Anterior cingulate cortex (tissue), 58 donors: Measurements from ENCODE around the gene NME1.
"Not testable (repeated sequence)": the region's sequence is repeated elsewhere in the genome, so short reads cannot be mapped to it uniquely, and the experiment has no call there.

Experiments
- DNase-seq, 58 donors: peaks; one replicate each; lab custom pipeline; 2025; lab: John Stamatoyannopoulos, UW

Gene NME1

GRCh38 chr17:51142597-51142996, 10.8 kb upstream of the NME1 start:
- no peak for DNase-seq

- no peak for DNase-seq
Measured at GRCh38 chr17:51144266-51145022, 8.9 kb upstream of the NME1 start.

GRCh38 chr17:51147650-51148049, 5.7 kb upstream of the NME1 start:
- no peak for DNase-seq

- no peak for DNase-seq
Measured at GRCh38 chr17:51149163-51149562, 4.2 kb upstream of the NME1 start.

- no peak for DNase-seq
Measured at GRCh38 chr17:51150932-51151331, 2.4 kb upstream of the NME1 start.

GRCh38 chr17:51152766-51153209, 571 bp upstream of the NME1 start:
- DNase-seq, result peak in 2 of 58 donors; percentile 17 to 48

- peak in 1 of 58 donors; percentile 26 for DNase-seq
Measured at GRCh38 chr17:51154176-51154575, 817 bp downstream of the NME1 start.

GRCh38 chr17:51155416-51155815, 2.1 kb downstream of the NME1 start:
- DNase-seq, result no peak

GRCh38 chr17:51159604-51160003, 6.2 kb downstream of the NME1 start:
- DNase-seq, result no peak

- no peak for DNase-seq
Measured at GRCh38 chr17:51161541-51161940, 8.2 kb downstream of the NME1 start.

- DNase-seq, result peak in 2 of 58 donors; percentile 2 to 13
Measured at GRCh38 chr17:51164911-51165679, 11.7 kb downstream of the NME1 start.

- peak in 2 of 58 donors; percentile 35 to 67 for DNase-seq
Measured at GRCh38 chr17:51165680-51166197, 12.4 kb downstream of the NME1 start.

GRCh38 chr17:51166198-51166986, 13.0 kb downstream of the NME1 start, which contains the start of gene NME2:
Gene NME2, plus strand, starts transcription at chr17:51166411. Its CDS starts 420 bp downstream, at chr17:51166831.
- DNase-seq, result peak in 57 of 58 donors; percentile 8 to 84 (median 68)

GRCh38 chr17:51166987-51167931, 13.9 kb downstream of the NME1 start:
- DNase-seq, result peak in 27 of 58 donors; percentile 10 to 65 (median 42)

- DNase-seq, result no peak
Measured at GRCh38 chr17:51169340-51169739, 16.0 kb downstream of the NME1 start.

GRCh38 chr17:51170736-51171135, 17.4 kb downstream of the NME1 start:
- DNase-seq, result no peak

GRCh38 chr17:51172030-51172429, 18.7 kb downstream of the NME1 start:
- DNase-seq, result not testable (repeated sequence)

GRCh38 chr17:51180486-51180885, 27.1 kb downstream of the NME1 start:
- no peak for DNase-seq

- DNase-seq, result no peak
Measured at GRCh38 chr17:51184124-51184523, 30.8 kb downstream of the NME1 start.
